Prostate gland (tissue), 2 donors: ENCODE measurements around the gene EPS8L1. TPM values are rescaled to one million over a fixed set of nuclear protein-coding genes. Genes with fewer than 3 reads are reported as not detected.
A peak's percentile ranks its signal among the peaks of the same experiment; 100 is the strongest.
"Not testable (repeated sequence)": the region's sequence is repeated elsewhere in the genome, so short reads cannot be mapped to it uniquely, and the experiment has no call there.

Experiments used
- DNase-seq: peaks from one replicate; pipeline ENCODE4 v3.0.0-alpha.2; 2019; ENCODE audit warnings: low spot score
- H3K27ac ChIP-seq, 2 donors: fragments of 200-600 bp; sonication (generic); 2 replicates each; pipeline ENCODE4 v1.5.1; 2017 to 2019
- H3K27me3 ChIP-seq: fragments of 200-600 bp; sonication (generic); replicated peaks from 2 replicates; pipeline ENCODE4 v1.5.1; 2019; ENCODE audit not compliant: insufficient read depth
- H3K36me3 ChIP-seq, 2 donors: fragments of 200-600 bp; sonication (generic); 1 replicate in 1 of 2; 2 replicates in 1 of 2; pipeline versions ENCODE4 v1.5.1 to v1.8.1; 2017 to 2019
- H3K4me1 ChIP-seq: fragments of 200-600 bp; sonication (generic); replicated peaks from 2 replicates; pipeline ENCODE4 v1.5.1; 2019
- H3K4me3 ChIP-seq, 2 donors: fragments of 200-600 bp; sonication (generic); 2 replicates each; pipeline ENCODE4 v1.5.1; 2017 to 2019
- H3K9me3 ChIP-seq: fragments of 200-600 bp; sonication (generic); 2 replicates; pipeline ENCODE4 v1.5.1; 2017
- POLR2A ChIP-seq: fragments of 450-650 bp; IDR thresholded peaks from one replicate; pipeline ENCODE4 v1.6.1; 2016; ENCODE audit warnings: antibody characterized with exemption, mild to moderate bottlenecking
- POLR2AphosphoS5 ChIP-seq: sonication (generic); formaldehyde crosslinking; IDR thresholded peaks from one replicate; pipeline ENCODE4 v1.6.1; 2017; ENCODE audit warnings: antibody characterized with exemption
- WGBS: methylation state at CpG from one replicate; pipeline ENCODE4 v1.1.5; 2018; 5-methylcytosine and 5-hydroxymethylcytosine counted together
- intact Hi-C: fragments of 100-400 bp; cut with DNase I; formaldehyde crosslinking; loops from one replicate; pipeline ENCODE4 v1.14.2; 2022
- total RNA-seq, 2 donors: library from RNA; depleted of rRNA; stranded (reverse); fragments of >200 nt; gene quantifications; one replicate each; pipeline ENCODE4 v1.1.0, GENCODE V29; 2016
- TF ChIP-seq, protein P1 (sequence below), 4 experiments: fragments of 200-600 bp in 2 of 4; fragments of 450-650 bp in 2 of 4; sonication (generic) in 2 of 4; IDR thresholded peaks; 1 replicate in 3 of 4; 2 replicates in 1 of 4; pipeline ENCODE4 v1.5.1; 2016 to 2019; ENCODE audit warnings: antibody characterized with exemption in 4 of 4, mild to moderate bottlenecking in 2 of 4, moderate library complexity in 2 of 4

EPS8L1 gene
- 10 to 100 TPM; 36.8 to 62.8 TPM for total RNA-seq

DNA sequence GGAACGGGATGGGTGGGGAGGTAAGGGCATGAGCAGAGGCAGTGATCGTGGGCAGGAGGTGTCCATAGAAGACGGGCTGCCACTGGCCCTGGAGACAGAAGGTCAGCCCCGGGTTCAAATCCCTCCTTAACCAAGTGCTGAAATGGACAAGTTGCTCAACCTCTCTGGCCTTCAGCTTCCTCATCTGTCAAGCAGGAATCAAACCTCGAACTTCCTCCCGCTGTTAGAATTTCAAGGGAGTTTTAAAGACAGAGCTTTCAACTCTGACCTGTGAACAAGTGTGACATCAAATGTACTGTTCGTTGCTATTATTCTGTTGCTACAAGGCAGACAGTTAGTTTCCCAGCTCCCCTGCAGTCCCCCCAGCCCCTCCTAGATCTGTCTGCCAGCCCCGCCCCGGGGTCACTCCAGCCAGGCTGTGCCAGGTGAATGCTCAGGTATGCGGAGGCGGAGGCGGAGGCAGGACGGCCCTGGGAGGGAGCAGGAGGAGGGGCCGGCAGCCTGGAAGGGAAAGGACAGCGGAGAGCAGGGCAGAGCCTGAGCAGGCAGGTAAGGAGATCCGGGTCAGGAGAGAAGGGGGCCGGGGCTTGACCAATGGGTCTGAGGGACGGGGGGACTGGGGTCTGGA lies at the start of gene EPS8L1:
TSS of gene EPS8L1 (plus strand) at position 499 of the 628 bp plus-strand sequence. CDS start 576 bp downstream, outside the sequence.
- Histone ChIP-seq H3K27me3 (no peaks in the 10 kb centered on the region), H3K4me1 (no peaks in the 10 kb centered on the region), H3K4me3 (peak within 1 kb of the TSS; percentile 18 to 30), H3K27ac (peak within 1 kb of the TSS in 1 of 2 donors; percentile 45), H3K36me3 (no peaks in the 10 kb centered on the region), H3K9me3 (no peaks in the 10 kb centered on the region)
- TF ChIP-seq, protein P1, sequence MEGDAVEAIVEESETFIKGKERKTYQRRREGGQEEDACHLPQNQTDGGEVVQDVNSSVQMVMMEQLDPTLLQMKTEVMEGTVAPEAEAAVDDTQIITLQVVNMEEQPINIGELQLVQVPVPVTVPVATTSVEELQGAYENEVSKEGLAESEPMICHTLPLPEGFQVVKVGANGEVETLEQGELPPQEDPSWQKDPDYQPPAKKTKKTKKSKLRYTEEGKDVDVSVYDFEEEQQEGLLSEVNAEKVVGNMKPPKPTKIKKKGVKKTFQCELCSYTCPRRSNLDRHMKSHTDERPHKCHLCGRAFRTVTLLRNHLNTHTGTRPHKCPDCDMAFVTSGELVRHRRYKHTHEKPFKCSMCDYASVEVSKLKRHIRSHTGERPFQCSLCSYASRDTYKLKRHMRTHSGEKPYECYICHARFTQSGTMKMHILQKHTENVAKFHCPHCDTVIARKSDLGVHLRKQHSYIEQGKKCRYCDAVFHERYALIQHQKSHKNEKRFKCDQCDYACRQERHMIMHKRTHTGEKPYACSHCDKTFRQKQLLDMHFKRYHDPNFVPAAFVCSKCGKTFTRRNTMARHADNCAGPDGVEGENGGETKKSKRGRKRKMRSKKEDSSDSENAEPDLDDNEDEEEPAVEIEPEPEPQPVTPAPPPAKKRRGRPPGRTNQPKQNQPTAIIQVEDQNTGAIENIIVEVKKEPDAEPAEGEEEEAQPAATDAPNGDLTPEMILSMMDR (IDR thresholded peaks at IDR 0.05) = no peak
- TF ChIP-seq POLR2A = peak; percentile 74
- intact Hi-C loops = no loop called here
- WGBS = 22% methylated on average over 16 of the region's 18 CpGs
- peak; percentile 43 for DNase-seq

DNA sequence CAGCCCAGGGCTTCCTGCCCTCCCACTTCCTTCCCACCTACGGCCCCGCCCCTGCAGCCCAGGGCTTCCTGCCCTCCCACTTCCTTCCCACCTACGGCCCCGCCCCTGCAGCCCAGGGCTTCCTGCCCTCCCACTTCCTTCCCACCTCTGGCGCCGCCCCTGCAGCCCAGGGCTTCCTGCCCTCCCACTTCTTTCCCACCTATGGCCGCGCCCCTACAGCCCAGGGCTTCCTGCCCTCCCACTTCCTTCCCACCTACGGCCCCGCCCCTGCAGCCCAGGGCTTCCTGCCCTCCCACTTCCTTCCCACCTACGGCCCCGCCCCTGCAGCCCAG lies 48.6 kb upstream of the EPS8L1 start:
- H3K27me3 ChIP-seq, H3K36me3 ChIP-seq, DNase-seq, H3K9me3 ChIP-seq, H3K4me1 ChIP-seq, H3K27ac ChIP-seq, H3K4me3 ChIP-seq, intact Hi-C loops: not testable (repeated sequence)
- 100% methylated on average over 2 of the region's 12 CpGs for WGBS

DNA sequence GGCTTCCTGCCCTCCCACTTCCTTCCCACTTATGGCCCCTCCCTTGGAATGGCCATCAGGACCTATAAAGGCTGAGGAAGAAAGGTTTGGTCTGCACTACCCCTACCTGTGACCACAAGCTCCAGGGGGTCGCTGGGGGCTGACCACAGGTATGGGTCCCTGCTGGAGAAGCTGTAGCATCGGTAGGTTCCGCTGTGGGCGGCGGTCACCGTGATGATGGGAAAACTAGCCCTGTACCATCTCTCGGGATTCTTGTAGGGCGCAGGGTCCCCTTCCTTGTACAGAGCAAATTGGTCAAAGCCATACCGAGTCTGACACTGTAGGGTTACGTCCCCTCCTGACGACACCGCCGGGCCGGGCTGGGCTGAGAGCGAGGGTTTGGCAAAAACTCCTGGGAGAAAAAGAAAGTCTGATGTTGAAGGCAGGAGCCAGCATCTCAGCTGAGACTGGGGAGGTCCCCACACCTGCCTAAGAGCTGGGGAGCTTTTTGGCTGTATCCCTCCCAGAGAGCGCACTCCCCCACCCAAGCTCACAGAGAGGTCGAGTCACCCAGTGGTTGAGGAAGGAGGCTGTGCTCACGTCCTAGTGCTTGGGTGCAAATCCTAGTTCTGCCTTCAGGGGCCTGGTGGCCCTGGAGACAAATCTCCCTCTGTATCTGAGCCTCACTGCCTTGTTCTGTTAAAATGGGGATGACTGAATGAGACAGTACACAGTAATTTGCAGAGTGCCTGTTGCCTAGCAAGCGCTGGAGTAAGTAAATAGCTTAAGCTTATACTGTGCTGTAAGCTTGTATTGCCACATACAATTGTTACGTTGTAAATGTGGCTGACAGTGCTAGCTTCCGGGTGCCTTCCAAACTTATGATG lies 48.0 kb upstream of the EPS8L1 start:
- DNase-seq = no peak
- Histone ChIP-seq H3K4me1 (no peaks in the 10 kb centered on the region), H3K4me3 (no peak overlapping the region), H3K9me3 (no peaks in the 10 kb centered on the region), H3K27me3 (no peaks in the 10 kb centered on the region), H3K27ac (no peak overlapping the region), H3K36me3 (no peaks in the 10 kb centered on the region)
- TF ChIP-seq POLR2AphosphoS5 = peak; percentile 26
- no peak for TF ChIP-seq POLR2A
- TF ChIP-seq, protein P1 (IDR thresholded peaks at IDR 0.05) = no peak
- WGBS = 71% methylated on average over 21 of the region's 21 CpGs
- intact Hi-C loops = no loop called here

DNA sequence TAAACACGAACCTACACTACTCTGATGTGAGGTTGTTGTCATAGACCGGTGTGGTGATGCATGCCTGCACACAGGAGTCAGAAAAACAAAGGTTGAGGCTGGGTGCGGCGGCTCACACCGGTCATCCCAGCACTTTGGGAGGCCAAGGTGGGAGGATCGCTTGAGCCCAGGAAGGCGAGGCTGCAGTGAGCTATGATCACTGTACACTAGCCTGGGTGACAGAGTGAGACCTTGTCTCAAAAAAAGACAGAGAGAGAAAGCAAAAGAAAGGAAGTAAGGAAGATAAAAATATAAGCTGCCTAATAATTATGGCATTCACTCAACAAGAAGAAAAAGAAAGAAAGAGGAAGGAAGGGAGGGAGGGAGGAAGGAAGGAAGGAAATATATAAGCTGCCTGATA lies 46.9 kb upstream of the EPS8L1 start:
- TF ChIP-seq, protein P1 (IDR thresholded peaks at IDR 0.05) = no peak
- TF ChIP-seq POLR2AphosphoS5 (no peak), POLR2A (no peak)
- H3K27ac ChIP-seq = no peak overlapping the region
- no peak for DNase-seq
- H3K9me3 ChIP-seq = no peaks in the 10 kb centered on the region
- intact Hi-C loops = no loop called here
- no peaks in the 10 kb centered on the region for H3K36me3 ChIP-seq
- no peaks in the 10 kb centered on the region for H3K4me1 ChIP-seq
- WGBS = 76% methylated on average over 7 of the region's 7 CpGs
- H3K27me3 ChIP-seq = no peaks in the 10 kb centered on the region
- no peak overlapping the region for H3K4me3 ChIP-seq

DNA sequence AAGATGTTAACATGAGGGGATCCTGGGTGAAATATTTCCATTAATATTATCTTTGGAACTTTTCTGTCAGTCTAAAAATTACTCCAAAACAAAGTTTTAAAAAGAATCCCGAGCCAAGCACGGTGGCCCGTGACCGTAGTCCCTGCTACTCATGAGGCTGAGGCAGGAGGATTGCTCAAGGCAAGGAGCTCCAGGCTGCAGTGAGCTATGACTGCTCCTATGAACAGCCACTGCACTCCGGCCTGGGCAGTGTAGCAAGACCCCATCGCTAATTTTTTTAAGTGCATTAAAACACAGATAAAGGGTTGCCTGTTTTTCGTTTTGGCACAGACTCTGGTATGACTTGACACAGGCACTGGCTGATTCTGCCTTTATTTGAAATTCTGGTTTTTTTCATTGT lies 44.5 kb upstream of the EPS8L1 start:
- no peaks in the 10 kb centered on the region for H3K27me3 ChIP-seq
- WGBS = 90% methylated on average over 7 of the region's 7 CpGs
- H3K4me3 ChIP-seq = no peak overlapping the region
- no peaks in the 10 kb centered on the region for H3K4me1 ChIP-seq
- TF ChIP-seq POLR2A (no peak), POLR2AphosphoS5 (no peak)
- TF ChIP-seq, protein P1 (IDR thresholded peaks at IDR 0.05) = no peak
- no peak overlapping the region for H3K27ac ChIP-seq
- DNase-seq = no peak
- intact Hi-C loops = no loop called here
- H3K36me3 ChIP-seq = no peaks in the 10 kb centered on the region
- H3K9me3 ChIP-seq = no peaks in the 10 kb centered on the region
